MM.1S (cell line): ENCODE measurements around the gene TMOD1.
A peak's percentile ranks its signal among the peaks of the same experiment; 100 is the strongest.

ENCODE experiments used
- DNase-seq: peaks from one replicate; pipeline ENCODE4 v3.0.0-alpha.2; 2015
- H2AFZ ChIP-seq: fragments of 300-600 bp; sonication (generic); 2 replicates; pipeline ENCODE4 v1.6.0; 2016; ENCODE audit warnings: antibody characterized with exemption, low read length
- H3F3A ChIP-seq: fragments of 300-600 bp; sonication (generic); 2 replicates; pipeline ENCODE4 v1.6.1; 2016; ENCODE audit warnings: mild to moderate bottlenecking, antibody characterized with exemption, low read length, moderate library complexity, mixed read lengths; ENCODE audit not compliant: insufficient read depth
- H3K27ac ChIP-seq: fragments of 300-600 bp; sonication (generic); 2 replicates; pipeline ENCODE4 v1.5.1; 2016; ENCODE audit warnings: mild to moderate bottlenecking, low read length
- H3K27me3 ChIP-seq: fragments of 300-600 bp; sonication (generic); replicated peaks from 2 replicates; pipeline ENCODE4 v1.6.0; 2016; ENCODE audit warnings: low read length; ENCODE audit not compliant: insufficient read depth
- H3K36me3 ChIP-seq: fragments of 300-600 bp; sonication (generic); replicated peaks from 2 replicates; pipeline ENCODE4 v1.6.1; 2016; ENCODE audit warnings: mild to moderate bottlenecking, low read length, mixed read lengths; ENCODE audit not compliant: insufficient read depth
- H3K4me1 ChIP-seq: fragments of 300-600 bp; sonication (generic); 2 replicates; pipeline ENCODE4 v1.6.1; 2016; ENCODE audit warnings: low read length, mixed read lengths
- H3K4me2 ChIP-seq: fragments of 300-600 bp; sonication (generic); 2 replicates; pipeline ENCODE4 v1.6.0; 2016; ENCODE audit warnings: low read depth, low read length
- H3K4me3 ChIP-seq: fragments of 300-600 bp; sonication (generic); 2 replicates; pipeline ENCODE4 v1.5.1; 2016; ENCODE audit warnings: low read length, mixed read lengths
- H3K79me2 ChIP-seq: fragments of 300-600 bp; sonication (generic); 2 replicates; pipeline ENCODE4 v1.6.1; 2016; ENCODE audit warnings: mixed run types, low read length, mixed read lengths
- H3K9ac ChIP-seq: fragments of 300-600 bp; sonication (generic); 2 replicates; pipeline ENCODE4 v1.6.1; 2016; ENCODE audit warnings: low read length, mixed read lengths
- H3K9me2 ChIP-seq: fragments of 300-600 bp; sonication (generic); replicated peaks from 2 replicates; pipeline ENCODE4 v1.6.1; 2016; ENCODE audit warnings: mild to moderate bottlenecking, low read length, mixed read lengths; ENCODE audit not compliant: insufficient read depth
- H3K9me3 ChIP-seq: fragments of 300-600 bp; sonication (generic); replicated peaks from 2 replicates; pipeline ENCODE4 v1.6.1; 2016; ENCODE audit warnings: mild to moderate bottlenecking, low read length, mixed read lengths; ENCODE audit not compliant: insufficient read depth
- H4K20me1 ChIP-seq: fragments of 300-600 bp; sonication (generic); 2 replicates; pipeline ENCODE4 v1.6.1; 2016; ENCODE audit warnings: mild to moderate bottlenecking, low read length, moderate library complexity, mixed read lengths; ENCODE audit not compliant: insufficient read depth
- CTCF ChIP-seq: fragments of 300-600 bp; sonication (generic); IDR thresholded peaks from 2 replicates; pipeline ENCODE4 v1.5.1; 2016; ENCODE audit warnings: antibody characterized with exemption, low read length, mixed read lengths
- EZH2 ChIP-seq: fragments of 300-600 bp; sonication (generic); optimal IDR thresholded peaks from 2 replicates; pipeline ENCODE3; 2017; ENCODE audit warnings: low read depth, mild to moderate bottlenecking, antibody characterized with exemption, low read length, mixed read lengths
- EZH2phosphoT487 ChIP-seq: fragments of 300-600 bp; sonication (generic); IDR thresholded peaks from 2 replicates; pipeline ENCODE4 v1.6.1; 2018; ENCODE audit warnings: antibody characterized with exemption, low read length

Gene TMOD1

GRCh38 chr9:97484134-97484533 lies 17.3 kb upstream of the TMOD1 start:
- H3F3A ChIP-seq = no peaks in the 10 kb centered on the region

GRCh38 chr9:97487107-97487506 lies 14.4 kb upstream of the TMOD1 start:
- no peak for DNase-seq
- Histone ChIP-seq H3K4me1 (no peaks in the 10 kb centered on the region), H3K36me3 (no peaks in the 10 kb centered on the region), H4K20me1 (no peaks in the 10 kb centered on the region), H3K27ac (no peak overlapping the region), H3F3A (no peaks in the 10 kb centered on the region), H3K4me2 (no peak overlapping the region), H3K9me2 (no peaks in the 10 kb centered on the region), H3K9me3 (no peaks in the 10 kb centered on the region), H3K9ac (no peak overlapping the region), H3K27me3 (no peaks in the 10 kb centered on the region), H2AFZ (no peak overlapping the region), H3K4me3 (no peak overlapping the region), H3K79me2 (no peaks in the 10 kb centered on the region)
- peak; percentile 27 for TF ChIP-seq CTCF
- TF ChIP-seq EZH2 = no peak

More at GRCh38 chr9:97484134-97484533, 17.3 kb upstream of the TMOD1 start:
- Histone ChIP-seq H3K9me2 (no peaks in the 10 kb centered on the region), H3K79me2 (no peaks in the 10 kb centered on the region), H3K9ac (no peak overlapping the region), H3K36me3 (no peaks in the 10 kb centered on the region), H3K9me3 (no peaks in the 10 kb centered on the region), H3K4me1 (no peaks in the 10 kb centered on the region), H4K20me1 (no peaks in the 10 kb centered on the region), H3K27me3 (no peaks in the 10 kb centered on the region), H3K4me2 (no peak overlapping the region), H2AFZ (no peak overlapping the region), H3K4me3 (no peak overlapping the region), H3K27ac (no peak overlapping the region)
- TF ChIP-seq EZH2 (no peak), EZH2phosphoT487 (no peak), CTCF (no peak)
- DNase-seq = no peak

GRCh38 chr9:97487861-97488260 lies 13.6 kb upstream of the TMOD1 start:
- Histone ChIP-seq H3K79me2 (no peaks in the 10 kb centered on the region), H3K4me3 (no peak overlapping the region), H2AFZ (no peak overlapping the region), H3K9ac (no peak overlapping the region), H3K9me2 (no peaks in the 10 kb centered on the region), H3K4me1 (no peaks in the 10 kb centered on the region), H4K20me1 (no peaks in the 10 kb centered on the region), H3K27ac (no peak overlapping the region), H3F3A (no peaks in the 10 kb centered on the region), H3K4me2 (no peak overlapping the region), H3K36me3 (no peaks in the 10 kb centered on the region), H3K27me3 (no peaks in the 10 kb centered on the region), H3K9me3 (no peaks in the 10 kb centered on the region)
- no peak for TF ChIP-seq EZH2phosphoT487
- no peak for TF ChIP-seq CTCF
- TF ChIP-seq EZH2 = no peak
- no peak for DNase-seq
